ENCODE results near the gene SLC25A24. TPM values are rescaled to one million over a fixed set of nuclear protein-coding genes. Genes with fewer than 3 reads are reported as not detected.
A peak's percentile ranks its signal among the peaks of the same experiment; 100 is the strongest.
"Not testable (repeated sequence)": the region's sequence is repeated elsewhere in the genome, so short reads cannot be mapped to it uniquely, and the experiment has no call there.

The SLC25A24 gene
- total RNA-seq, 1 donor from 2014 or later: 49.9 TPM

DNA sequence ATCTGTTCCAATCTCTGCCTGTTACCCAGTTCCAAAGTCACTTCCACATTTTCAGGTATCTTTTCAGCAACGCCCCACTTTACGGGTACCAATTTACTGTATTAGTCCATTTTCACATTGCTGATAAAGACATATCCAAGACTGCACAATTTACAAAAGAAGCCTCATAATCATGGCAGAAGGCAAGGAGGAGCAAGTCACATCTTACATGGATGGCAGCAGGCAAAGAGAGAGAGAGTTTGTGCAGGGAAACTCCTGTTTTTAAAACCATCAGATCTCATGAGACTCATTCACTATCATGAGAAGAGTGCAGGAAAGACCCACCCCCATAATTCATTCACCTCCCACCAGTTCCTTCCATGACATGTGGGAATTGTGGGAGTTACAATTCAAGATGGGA is 67.0 kb downstream of the SLC25A24 start:
- DNase-seq: not testable (repeated sequence)

GRCh38 chr1:108132367-108132766 is 67.8 kb downstream of the SLC25A24 start:
- not testable (repeated sequence) for DNase-seq

DNA sequence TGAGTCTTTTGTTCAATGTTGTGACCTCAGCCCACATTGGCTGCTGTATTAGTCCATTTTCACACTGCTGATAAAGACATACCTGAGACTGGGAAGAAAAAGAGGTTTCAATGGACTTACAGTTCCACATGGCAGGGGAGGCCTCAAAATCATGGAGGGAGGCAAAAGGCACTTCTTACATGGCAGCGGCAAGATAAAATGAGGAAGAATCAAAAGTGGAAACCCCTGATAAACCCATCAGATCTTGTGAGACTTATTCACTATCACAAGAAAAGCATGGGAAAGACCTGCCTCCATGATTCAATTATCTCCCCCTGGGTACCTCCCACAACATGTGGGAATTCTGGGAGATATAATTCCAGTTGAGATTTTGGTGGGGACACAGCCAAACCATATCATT is 68.9 kb downstream of the SLC25A24 start:
- DNase-seq: not testable (repeated sequence)

- DNase-seq: no peak
These were observed 69.3 kb downstream of the SLC25A24 start for GRCh38 chr1:108130794-108131193.

DNA sequence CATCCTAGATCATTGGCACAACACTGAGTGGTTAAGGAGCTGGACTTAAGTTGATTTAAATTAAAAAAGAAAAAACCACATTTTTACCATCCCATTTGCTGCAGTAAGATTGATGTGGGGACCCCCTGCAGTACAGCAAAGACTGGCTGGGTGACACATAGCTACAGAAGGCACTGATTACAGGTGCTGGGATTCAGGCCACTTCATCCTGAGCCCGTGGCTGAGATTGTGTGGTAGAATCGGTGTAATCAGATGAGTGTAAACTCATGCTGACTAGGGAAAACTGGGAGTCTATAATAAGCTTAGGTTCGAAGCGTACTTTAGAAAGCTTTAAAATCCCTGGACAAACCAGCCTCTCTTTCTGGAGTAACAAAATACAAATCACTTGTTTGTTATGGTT is 70.1 kb downstream of the SLC25A24 start:
- no peak for DNase-seq

- peak; percentile 38 for DNase-seq
These were observed 74.6 kb downstream of the SLC25A24 start for GRCh38 chr1:108125312-108126138.

GRCh38 chr1:108124622-108125311 is 75.4 kb downstream of the SLC25A24 start:
- DNase-seq: no peak

DNA sequence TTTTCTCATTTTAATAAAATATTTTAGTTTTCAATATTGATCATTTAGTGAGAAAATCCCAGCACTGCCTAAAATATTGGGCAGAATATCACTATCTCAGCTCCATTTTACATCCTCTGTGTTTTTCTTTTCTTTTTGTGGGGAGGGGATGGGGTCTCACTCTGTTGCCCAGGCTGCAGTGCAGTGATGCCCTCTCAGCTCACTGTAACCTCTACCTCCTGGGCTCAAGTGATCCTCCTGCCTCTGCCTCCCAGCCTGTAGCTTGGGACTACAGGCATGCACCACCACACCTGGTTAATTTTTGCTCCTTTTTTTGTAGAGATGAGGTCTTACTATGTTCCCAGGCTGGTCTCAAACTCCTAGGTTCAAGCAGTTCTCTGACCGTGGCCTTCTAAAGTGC is 76.1 kb downstream of the SLC25A24 start:
- no peak for DNase-seq

DNA sequence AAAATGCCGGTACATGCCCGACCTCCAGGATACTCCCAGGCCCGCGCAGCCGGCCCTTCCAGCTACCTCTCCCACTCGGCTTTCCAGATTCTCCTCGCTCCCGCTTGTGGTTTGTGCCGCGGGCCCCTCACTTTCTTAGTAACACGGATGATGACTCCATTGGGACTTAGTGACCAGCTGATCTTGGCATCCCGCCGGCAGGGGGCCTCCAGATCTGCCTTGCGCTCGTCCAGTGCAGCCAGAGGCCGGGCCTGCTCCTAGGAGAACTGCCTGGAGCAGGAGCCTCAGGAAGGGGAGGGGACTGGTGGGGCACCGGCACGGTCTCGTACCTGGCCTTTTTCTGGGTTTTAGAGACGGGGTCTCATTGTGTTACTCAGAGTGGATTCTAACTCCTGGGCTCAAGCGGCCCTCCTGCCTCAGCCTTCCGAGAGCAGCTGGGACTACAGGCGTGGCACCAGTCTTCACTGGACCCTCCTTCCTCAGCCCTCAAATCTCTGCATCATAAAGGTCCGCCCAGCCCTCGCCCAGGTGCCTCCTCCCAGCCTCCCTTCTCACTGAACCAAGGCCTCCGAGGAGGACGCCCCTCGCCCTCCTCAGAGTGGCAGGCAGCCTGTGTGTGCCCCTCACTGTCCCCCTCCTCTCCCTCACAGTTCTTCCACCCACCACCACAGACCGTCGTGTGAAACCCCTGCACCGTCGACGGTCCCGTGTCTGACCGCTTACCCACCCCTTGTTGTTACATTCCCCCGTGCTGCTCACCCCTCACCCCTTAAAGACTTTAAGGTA is 78.6 kb downstream of the SLC25A24 start:
- DNase-seq: no peak

DNA sequence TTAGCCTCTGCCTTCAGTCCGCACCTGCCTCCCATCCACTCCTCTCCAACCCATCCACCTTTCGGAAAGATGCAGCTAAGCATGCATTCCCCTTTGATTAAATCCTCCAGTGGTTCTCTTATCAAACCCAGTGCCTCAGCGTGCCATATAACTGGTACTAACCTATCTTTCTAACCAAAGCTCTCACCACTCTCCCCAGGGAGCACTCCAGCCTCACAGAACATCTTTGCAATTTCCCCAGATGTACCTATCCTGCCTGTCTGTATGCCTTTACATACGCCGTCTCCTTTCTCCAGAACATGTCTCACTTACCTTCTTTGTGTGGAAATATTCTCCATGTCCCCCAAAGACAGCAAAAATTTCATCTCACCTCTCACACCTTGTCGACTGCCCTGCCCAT is 80.0 kb downstream of the SLC25A24 start:
- no peak for DNase-seq

- no peak for DNase-seq
These were observed 80.6 kb downstream of the SLC25A24 start for GRCh38 chr1:108119500-108119899.

DNA sequence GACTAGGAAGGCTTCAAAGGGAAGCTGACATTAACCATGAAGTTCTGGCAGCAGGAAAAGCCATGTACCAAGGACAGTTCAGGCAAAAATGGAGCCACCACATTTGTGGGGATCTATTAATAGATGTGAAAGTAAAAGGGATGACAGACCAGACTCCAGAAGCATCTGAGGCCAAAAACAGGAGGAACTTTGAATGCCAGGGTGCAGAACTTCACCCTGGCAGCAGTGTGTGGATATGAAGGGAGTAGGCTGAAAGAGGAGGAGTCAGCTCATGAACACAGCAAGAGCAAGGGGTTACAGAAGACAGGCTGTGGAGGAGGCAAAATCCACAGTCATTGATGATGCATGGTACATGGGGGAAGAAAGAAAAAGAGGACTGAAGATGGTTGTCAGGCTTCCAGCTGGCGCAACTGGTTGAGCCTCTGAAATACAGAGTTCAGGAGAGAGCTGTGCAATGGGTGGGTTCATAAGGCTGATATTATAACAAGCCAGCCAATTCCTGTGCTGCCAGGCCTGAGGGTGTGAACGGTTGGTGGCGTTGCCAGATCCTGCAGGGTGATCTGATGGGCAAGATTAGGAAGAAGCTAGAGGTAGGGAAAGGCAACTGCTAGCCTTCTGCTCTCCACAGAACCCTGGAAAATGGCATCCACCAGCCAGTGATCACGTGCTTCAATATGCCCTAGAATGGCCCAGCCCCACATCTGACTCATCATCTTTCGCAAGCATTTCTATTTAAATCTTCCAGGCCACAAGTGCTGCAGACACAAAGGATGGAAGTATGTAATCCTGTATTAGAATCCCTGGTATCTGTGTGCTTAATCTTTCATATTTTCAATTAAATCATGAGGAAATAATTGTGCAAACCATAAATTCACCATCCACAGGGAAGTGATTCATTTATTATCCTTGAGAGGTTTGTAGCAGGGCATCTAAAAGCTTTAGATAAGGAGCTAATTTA is 81.9 kb downstream of the SLC25A24 start:
- no peak for DNase-seq

DNA sequence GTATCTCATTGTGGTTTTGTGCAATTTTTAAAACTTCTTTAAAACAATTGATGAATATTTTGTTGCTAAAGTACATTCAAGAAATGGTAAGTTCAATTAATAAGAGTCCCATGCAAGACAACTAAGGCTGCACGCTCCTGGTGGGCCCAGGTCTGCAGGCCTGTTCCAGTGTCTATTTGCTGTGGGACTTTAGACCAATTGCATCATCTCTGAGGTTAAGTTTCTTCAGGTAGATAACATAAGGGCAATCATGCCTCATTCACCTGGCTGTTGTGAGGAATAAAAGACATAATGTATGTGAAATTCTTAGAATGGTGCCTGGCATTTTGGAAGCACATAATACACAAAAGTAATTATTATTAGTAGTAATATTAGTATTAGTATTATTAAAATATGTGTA is 82.9 kb downstream of the SLC25A24 start:
- no peak for DNase-seq

DNA sequence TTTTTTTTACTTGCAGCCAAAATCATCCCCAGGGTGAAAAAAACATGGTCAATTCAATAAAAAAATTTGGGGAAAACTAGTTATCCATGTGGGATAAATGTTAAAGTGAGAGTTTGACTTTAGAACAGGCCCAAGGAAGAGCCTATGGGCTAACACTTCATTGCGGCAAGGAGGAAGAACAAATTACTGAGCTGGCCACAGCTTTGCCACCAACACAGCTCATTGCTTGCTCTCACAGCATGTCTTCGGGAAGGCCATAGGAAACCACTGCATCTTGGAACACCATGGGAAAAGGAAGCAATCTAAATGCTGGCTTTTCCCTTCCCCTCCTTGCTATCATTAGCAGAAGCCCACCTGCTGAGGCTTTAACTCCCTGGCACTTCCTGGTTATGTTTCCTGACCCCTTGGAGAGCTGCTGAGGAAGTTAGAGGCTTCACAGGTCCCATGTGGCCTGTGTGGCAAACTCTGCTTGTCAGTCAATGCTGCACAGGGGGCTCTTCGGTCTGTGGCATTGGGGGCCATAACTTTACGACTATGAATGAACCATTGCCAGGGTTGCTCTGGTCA is 86.0 kb downstream of the SLC25A24 start:
- no peak for DNase-seq

DNA sequence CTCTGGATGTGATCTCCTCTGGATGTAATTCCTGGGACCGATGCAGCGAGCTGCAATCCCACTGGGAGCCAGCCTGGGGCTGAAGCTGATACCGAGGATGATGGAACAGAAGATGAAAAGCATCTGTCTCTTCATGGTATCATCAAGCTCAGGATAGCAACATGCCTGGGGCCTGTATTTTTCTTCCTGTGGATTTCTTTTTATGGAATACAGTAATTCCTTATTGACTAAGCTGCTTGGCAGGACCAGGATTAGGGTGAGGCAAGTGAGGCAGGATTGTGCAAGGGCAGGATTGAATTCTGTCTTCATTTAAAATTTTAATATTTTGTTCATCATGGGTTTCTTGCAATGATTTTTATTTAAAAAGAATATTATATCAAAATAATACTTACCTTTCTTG is 86.6 kb downstream of the SLC25A24 start:
- no peak for DNase-seq

- DNase-seq: no peak
These were observed 90.7 kb downstream of the SLC25A24 start for GRCh38 chr1:108109295-108109973.

DNA sequence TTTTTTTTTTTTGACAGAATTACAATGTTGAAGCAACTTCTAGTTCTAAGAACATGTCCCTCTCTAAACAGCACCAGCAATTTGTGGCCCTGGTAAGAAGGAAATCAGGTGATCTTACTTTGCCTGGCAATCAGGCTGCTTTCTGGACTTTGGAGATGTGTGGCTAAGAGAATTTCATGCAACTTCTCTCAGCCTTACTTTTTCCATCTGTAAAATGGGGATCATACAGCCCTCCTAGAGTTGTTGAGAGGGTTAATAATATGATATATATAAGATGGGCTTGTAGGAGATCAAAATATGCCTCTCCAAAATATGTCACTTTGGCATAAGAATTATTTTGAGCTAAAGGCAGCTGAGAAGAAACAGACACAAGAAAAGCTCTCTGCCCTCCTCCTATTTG is 92.0 kb downstream of the SLC25A24 start:
- no peak for DNase-seq

DNA sequence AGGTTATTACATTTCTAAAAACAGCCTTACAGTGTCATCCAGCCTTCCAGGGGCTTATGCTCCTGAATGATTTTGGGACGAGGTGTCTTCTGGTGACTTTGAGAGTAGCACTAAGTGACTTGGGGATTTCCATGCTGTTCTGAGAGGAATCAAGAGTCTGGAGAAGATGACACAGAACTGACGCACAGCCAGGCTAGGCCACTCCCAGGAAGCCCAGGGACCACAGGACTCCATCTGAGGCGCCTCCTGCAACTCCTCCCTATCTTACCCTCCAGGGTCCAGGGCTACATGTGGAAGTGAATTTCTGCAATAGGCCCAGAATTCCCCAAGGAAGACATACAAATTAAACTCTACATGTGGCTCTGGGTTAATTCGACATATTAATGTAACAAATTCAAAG is 92.5 kb downstream of the SLC25A24 start:
- no peak for DNase-seq

DNA sequence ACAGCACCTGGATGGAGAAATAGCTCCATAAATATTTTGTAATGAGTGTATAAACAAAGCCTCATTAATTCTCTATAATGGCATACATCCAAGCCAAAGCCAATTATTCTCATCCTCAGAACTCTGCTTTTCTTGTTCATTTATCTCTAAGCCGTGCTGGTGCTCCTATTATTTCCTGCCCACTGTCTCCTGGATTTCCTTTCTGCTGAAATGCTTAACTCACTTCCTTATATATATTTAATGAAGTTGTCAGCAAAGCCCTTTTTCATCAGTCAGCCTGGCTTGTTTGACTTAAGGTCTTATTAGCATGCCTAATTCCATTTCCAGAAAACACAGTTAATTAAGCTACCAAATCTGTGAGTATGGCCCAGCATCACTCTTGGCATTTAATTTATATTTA is 93.4 kb downstream of the SLC25A24 start:
- DNase-seq: no peak

DNA sequence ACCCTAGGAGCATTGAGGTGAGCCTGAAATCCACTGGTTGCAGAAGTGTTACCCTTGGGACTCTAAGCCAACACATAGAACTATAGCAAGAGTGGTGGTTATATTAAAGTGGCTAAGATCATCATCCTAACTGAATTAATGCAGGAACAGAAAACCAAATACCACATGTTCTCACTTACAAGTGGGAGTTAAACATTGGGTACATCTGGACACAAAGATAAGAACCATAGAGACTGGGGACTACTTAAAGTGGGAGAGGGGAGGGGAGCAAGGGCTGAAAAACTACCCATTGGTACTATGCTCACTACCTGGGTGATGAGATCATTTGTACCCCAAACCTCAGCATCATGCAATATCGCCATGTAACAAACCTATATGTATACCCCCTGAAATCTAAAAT is 100.0 kb downstream of the SLC25A24 start:
- no peak for DNase-seq

GRCh38 chr1:108097018-108097417 is 103.1 kb downstream of the SLC25A24 start:
- DNase-seq: no peak

Measured in occipital lobe (tissue), 2 donors.